B cell (primary cell): ENCODE data around the gene POLN. TPM values are rescaled to one million over a fixed set of nuclear protein-coding genes. Genes with fewer than 3 reads are reported as not detected.

Experiments
- ATAC-seq: fragments of 200-7000 bp; cut with Tn5 transposase; one replicate; pipeline ENCODE4 v1.10.0; 2021; ENCODE audit warnings: low read depth, mild to moderate bottlenecking, moderate number of reproducible peaks, moderate library complexity
- CTCF ChIA-PET: fragments of 350-600 bp; sonication (Branson Sonifier 250); formaldehyde crosslinking; loops from one replicate; lab custom pipeline; 2021; ENCODE audit warnings: antibody characterized with exemption, inconsistent platforms; lab: Charles Lee
- POLR2A ChIA-PET: fragments of 350-600 bp; sonication (Branson Sonifier 250); formaldehyde crosslinking; loops from one replicate; lab custom pipeline; 2021; ENCODE audit warnings: antibody characterized with exemption; lab: Charles Lee
- DNase-seq: peaks from one replicate; pipeline ENCODE4 v3.0.0; 2013
- H2AFZ ChIP-seq: 2 replicates; pipeline ENCODE4 v1.6.1; 2012; ENCODE audit warnings: mild to moderate bottlenecking, low read depth, low read length; ENCODE audit not compliant: insufficient read depth, poor library complexity, severe bottlenecking
- H3K27ac ChIP-seq, 2 donors: 1 replicate in 1 of 2; 2 replicates in 1 of 2; pipeline ENCODE4 v1.5.1; 2012 to 2013; ENCODE audit warnings: low read length in 2 of 2, mild to moderate bottlenecking in 2 of 2, moderate library complexity in 1 of 2
- H3K27me3 ChIP-seq, 4 experiments: fragments of 200-600 bp in 1 of 4; sonication (generic) in 1 of 4; replicated peaks in 1 of 4; 1 replicate in 2 of 4; 2 replicates in 2 of 4; pipeline versions ENCODE4 v1.6.1 to v1.7.0; 2013 to 2016; ENCODE audit warnings: low read length in 3 of 4, mild to moderate bottlenecking in 2 of 4, mixed read lengths in 1 of 4, moderate library complexity in 1 of 4; ENCODE audit not compliant: insufficient read depth in 4 of 4, control insufficient read depth in 3 of 4; ENCODE audit errors: control extremely low read depth in 1 of 4
- H3K36me3 ChIP-seq, 2 experiments: replicated peaks in 1 of 2; 1 replicate in 1 of 2; 2 replicates in 1 of 2; pipeline versions ENCODE4 v1.6.1 to v1.7.1; 2013; ENCODE audit warnings: low read length in 1 of 2; ENCODE audit not compliant: insufficient read depth in 2 of 2, control insufficient read depth in 1 of 2; ENCODE audit errors: control extremely low read depth in 1 of 2, extremely low read depth in 1 of 2
- H3K4me1 ChIP-seq, 2 donors: fragments of 200-600 bp in 1 of 2; sonication (generic) in 1 of 2; 1 replicate in 1 of 2; 2 replicates in 1 of 2; pipeline versions ENCODE4 v1.5.1 to v1.6.1; 2013 to 2017; ENCODE audit warnings: low read length in 2 of 2; ENCODE audit not compliant: control insufficient read depth in 2 of 2, insufficient read depth in 2 of 2
- H3K4me2 ChIP-seq: replicated peaks from 2 replicates; pipeline ENCODE3; 2012; ENCODE audit warnings: mild to moderate bottlenecking, low read depth, low read length; ENCODE audit not compliant: poor library complexity, severe bottlenecking
- H3K4me3 ChIP-seq, 5 experiments: fragments of 200-600 bp in 1 of 5; sonication (generic) in 1 of 5; 1 replicate in 3 of 5; 2 replicates in 2 of 5; pipeline versions ENCODE4 v1.5.1 to v1.7.0; 2011 to 2016; ENCODE audit warnings: low read length in 4 of 5, mild to moderate bottlenecking in 4 of 5, low read depth in 2 of 5, control low read depth in 1 of 5, moderate library complexity in 1 of 5; ENCODE audit not compliant: insufficient read depth in 1 of 5; ENCODE audit errors: control extremely low read depth in 1 of 5, extremely low read depth in 1 of 5
- H3K79me2 ChIP-seq: fragments of 200-600 bp; sonication (generic); one replicate; pipeline ENCODE4 v1.6.0; 2016; ENCODE audit warnings: low read length; ENCODE audit not compliant: control insufficient read depth, insufficient read depth
- H3K9ac ChIP-seq: fragments of 200-600 bp; sonication (generic); 2 replicates; pipeline ENCODE4 v1.6.1; 2017; ENCODE audit warnings: mild to moderate bottlenecking, low read length, moderate library complexity
- H3K9me3 ChIP-seq, 3 donors: one replicate each; pipeline versions ENCODE4 v1.6.1 to v1.7.1; 2013; ENCODE audit warnings: low read length in 2 of 3; ENCODE audit not compliant: control insufficient read depth in 2 of 3, insufficient read depth in 1 of 3; ENCODE audit errors: control extremely low read depth in 1 of 3
- H4K20me1 ChIP-seq: 2 replicates; pipeline ENCODE4 v1.6.0; 2012; ENCODE audit warnings: mild to moderate bottlenecking, low read length; ENCODE audit not compliant: insufficient read depth, control insufficient read depth, poor library complexity, severe bottlenecking
- H3K27ac Mint-ChIP-seq: one replicate; pipeline ENCODE4 v1.8.0; 2021; ENCODE audit warnings: mixed read lengths
- H3K27me3 Mint-ChIP-seq: one replicate; pipeline ENCODE4 v1.8.0; 2021; ENCODE audit warnings: mixed read lengths
- H3K4me1 Mint-ChIP-seq: one replicate; pipeline ENCODE4 v1.8.0; 2021; ENCODE audit warnings: mixed read lengths
- H3K4me3 Mint-ChIP-seq: one replicate; pipeline ENCODE4 v1.8.0; 2021; ENCODE audit warnings: mixed read lengths
- H3K9me3 Mint-ChIP-seq: one replicate; pipeline ENCODE4 v1.8.0; 2022; ENCODE audit warnings: mixed read lengths; ENCODE audit not compliant: insufficient read depth
- CTCF ChIP-seq: fragments of 200-600 bp; IDR thresholded peaks from one replicate; pipeline ENCODE4 v1.8.0; 2022; ENCODE audit warnings: antibody characterized with exemption, mild to moderate bottlenecking
- EZH2 ChIP-seq: IDR thresholded peaks from 2 replicates; pipeline ENCODE4 v1.6.1; 2012; ENCODE audit warnings: borderline replicate concordance, low read depth, mild to moderate bottlenecking, moderate library complexity, low read length; ENCODE audit not compliant: insufficient read depth, poor library complexity, severe bottlenecking
- WGBS: methylation state at CpG from one replicate; pipeline ENCODE4 v1.1.5; 2013; ENCODE audit warnings: missing lambda C conversion rate; ENCODE audit not compliant: insufficient coverage; 5-methylcytosine and 5-hydroxymethylcytosine counted together
- intact Hi-C: fragments of 100-400 bp; cut with micrococcal nuclease; formaldehyde crosslinking; loops from one replicate; pipeline ENCODE4 v1.10.0; 2022
- polyA plus RNA-seq: library from polyadenylated mRNA; depleted of rRNA; stranded (reverse); fragments of >200 nt; gene quantifications from 2 replicates; pipeline ENCODE4 v1.2.3, GENCODE V29; 2012
- total RNA-seq, 2 donors: library from RNA; stranded (reverse); fragments of 120-200 nt in 1 of 2; gene quantifications; 1 replicate in 1 of 2; 2 replicates in 1 of 2; pipeline versions ENCODE4 v1.2.3 to v1.2.4, GENCODE V29; 2013 to 2022

The POLN gene
- total and polyA plus RNA-seq, 2 donors (not counting 1 experiment from before 2014, with no cell fraction given), result 0.73 to 1.5 TPM

DNA sequence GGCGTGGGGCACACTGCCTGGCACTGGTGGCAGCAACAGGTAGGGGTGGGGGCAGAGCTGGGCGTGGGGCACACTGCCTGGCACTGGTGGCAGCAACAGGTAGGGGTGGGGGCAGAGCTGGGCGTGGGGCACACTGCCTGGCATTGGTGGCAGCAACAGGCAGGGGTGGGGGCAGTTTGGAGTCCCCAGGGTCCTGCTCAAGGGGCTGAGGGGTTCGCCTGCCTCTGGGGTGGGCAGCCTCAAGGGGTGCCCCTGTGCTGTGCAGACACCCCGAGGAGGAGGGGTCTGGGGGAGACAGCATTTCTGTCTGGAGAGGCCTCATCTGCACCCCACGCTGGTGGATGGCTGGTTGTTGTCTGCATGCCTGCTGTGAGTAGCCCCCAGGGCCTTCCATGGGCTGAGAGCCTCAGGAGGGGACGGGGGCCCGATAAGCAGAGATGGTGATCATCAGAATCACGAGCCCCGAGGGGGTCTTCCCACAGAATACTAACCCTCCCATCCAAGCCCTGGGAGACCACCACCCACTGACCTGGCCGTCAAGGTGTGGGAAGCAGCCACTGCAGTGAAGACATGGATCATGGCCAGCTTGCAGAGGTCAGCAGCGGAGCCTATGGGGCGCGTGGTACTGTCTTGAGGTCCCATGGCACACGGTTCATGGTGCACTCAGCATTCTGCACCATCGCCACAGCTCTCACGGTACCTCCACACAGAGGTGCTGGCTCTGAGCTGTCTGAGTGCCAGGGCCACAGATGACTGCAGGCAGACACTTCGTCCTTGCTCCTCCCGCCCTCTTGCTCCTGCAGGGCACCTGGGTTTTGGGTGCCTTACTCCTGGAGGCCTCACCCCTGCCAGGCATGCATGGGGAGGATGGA is 161.3 kb downstream of the POLN start:
- H3K4me1 ChIP-seq, result no peaks in the 10 kb centered on the region
- no peaks in the 10 kb centered on the region for H3K9me3 ChIP-seq
- ATAC-seq (no peak), DNase-seq (no peak)
- no peak overlapping the region for H3K27ac Mint-ChIP-seq
- no peak overlapping the region for H3K9ac ChIP-seq
- no peak overlapping the region for H3K27ac ChIP-seq
- no peaks in the 10 kb centered on the region for H3K4me1 Mint-ChIP-seq
- 90% methylated on average over 18 of the region's 19 CpGs for WGBS
- H2AFZ ChIP-seq, result no peak overlapping the region
- intact Hi-C loops, result no loop called here
- POLR2A ChIA-PET, result no interaction called here
- no peaks in the 10 kb centered on the region for H3K79me2 ChIP-seq
- H3K27me3 Mint-ChIP-seq, result peaks cover 4% of the 10 kb centered on the region
- no peaks in the 10 kb centered on the region for H3K9me3 Mint-ChIP-seq
- H3K4me2 ChIP-seq, result no peak overlapping the region
- H3K36me3 ChIP-seq, result no peaks in the 10 kb centered on the region
- H3K4me3 Mint-ChIP-seq, result no peak overlapping the region
- no peak for TF ChIP-seq CTCF
- TF ChIP-seq EZH2, result no peak
- CTCF ChIA-PET, result no interaction called here
- no peak overlapping the region for H3K4me3 ChIP-seq
- no peaks in the 10 kb centered on the region for H4K20me1 ChIP-seq
- no peaks in the 10 kb centered on the region for H3K27me3 ChIP-seq

- Histone ChIP-seq H3K79me2 (no peaks in the 10 kb centered on the region), H3K27ac (no peak overlapping the region), H3K4me2 (no peak overlapping the region), H3K27me3 (no peaks in the 10 kb centered on the region), H2AFZ (no peak overlapping the region), H4K20me1 (no peaks in the 10 kb centered on the region), H3K36me3 (no peaks in the 10 kb centered on the region), H3K9me3 (no peaks in the 10 kb centered on the region), H3K9ac (no peak overlapping the region), H3K4me1 (no peaks in the 10 kb centered on the region), H3K4me3 (no peak overlapping the region)
- Mint-ChIP-seq H3K27ac (no peak overlapping the region), H3K9me3 (no peaks in the 10 kb centered on the region), H3K4me3 (no peak overlapping the region), H3K4me1 (no peaks in the 10 kb centered on the region), H3K27me3 (peaks cover 4% of the 10 kb centered on the region)
- WGBS, result 90% methylated on average over 9 of the region's 9 CpGs
- intact Hi-C loops, result no loop called here
- TF ChIP-seq CTCF (no peak), EZH2 (no peak)
- ATAC-seq (no peak), DNase-seq (no peak)
- ChIA-PET CTCF (no interaction called here), POLR2A (no interaction called here)
These were observed 162.0 kb downstream of the POLN start for GRCh38 chr4:2079926-2080325.
